HL-60 (cell line): ENCODE results near the gene LYPD5.
A peak's percentile ranks its signal among the peaks of the same experiment; 100 is the strongest.

ENCODE experiments used
- DNase-seq, 2 experiments: peaks; one replicate each; pipeline ENCODE4 v3.0.0-alpha.2; 2010 to 2020; ENCODE audit warnings: low read depth in 1 of 2, low spot score in 1 of 2
- H3K27ac ChIP-seq: fragments of 250-450 bp; sonication (Bioruptor Pico); replicated peaks from 2 replicates; pipeline ENCODE4 v1.5.1; 2020; ENCODE audit warnings: mild to moderate bottlenecking, moderate library complexity
- H3K27me3 ChIP-seq: fragments of 250-450 bp; sonication (Bioruptor Pico); 2 replicates; pipeline ENCODE4 v1.5.1; 2021; ENCODE audit warnings: mild to moderate bottlenecking, moderate library complexity; ENCODE audit not compliant: insufficient read depth, poor library complexity, severe bottlenecking
- H3K4me3 ChIP-seq: replicated peaks from 2 replicates; pipeline ENCODE4 v1.5.1; 2011; ENCODE audit warnings: mild to moderate bottlenecking, control low read depth, low read length; ENCODE audit not compliant: insufficient read depth
- CTCF ChIP-seq: IDR thresholded peaks from one replicate; pipeline ENCODE4 v1.5.1; 2011; ENCODE audit warnings: low read length, control low read depth, inconsistent platforms; ENCODE audit not compliant: insufficient read depth
- GABPA ChIP-seq: IDR thresholded peaks from 2 replicates; pipeline ENCODE4 v1.6.1; 2012; ENCODE audit warnings: low read depth
- POLR2AphosphoS5 ChIP-seq: IDR thresholded peaks from 2 replicates; pipeline ENCODE4 v1.6.1; 2012; ENCODE audit warnings: low read depth
- SPI1 ChIP-seq: IDR thresholded peaks from 2 replicates; pipeline ENCODE4 v1.6.1; 2012; ENCODE audit warnings: low read depth, mild to moderate bottlenecking, borderline replicate concordance
- TF ChIP-seq, protein P1 (sequence below): IDR thresholded peaks from 2 replicates; pipeline ENCODE4 v1.6.1; 2012; ENCODE audit warnings: low read depth; ENCODE audit not compliant: insufficient replicate concordance

LYPD5 gene

GRCh38 chr19:43799502-43800142 is 2.6 kb downstream of the LYPD5 start:
- no peak overlapping the region for H3K27ac ChIP-seq
- TF ChIP-seq GABPA (no peak), SPI1 (no peak), CTCF (no peak), POLR2AphosphoS5 (no peak)
- TF ChIP-seq, protein P1, sequence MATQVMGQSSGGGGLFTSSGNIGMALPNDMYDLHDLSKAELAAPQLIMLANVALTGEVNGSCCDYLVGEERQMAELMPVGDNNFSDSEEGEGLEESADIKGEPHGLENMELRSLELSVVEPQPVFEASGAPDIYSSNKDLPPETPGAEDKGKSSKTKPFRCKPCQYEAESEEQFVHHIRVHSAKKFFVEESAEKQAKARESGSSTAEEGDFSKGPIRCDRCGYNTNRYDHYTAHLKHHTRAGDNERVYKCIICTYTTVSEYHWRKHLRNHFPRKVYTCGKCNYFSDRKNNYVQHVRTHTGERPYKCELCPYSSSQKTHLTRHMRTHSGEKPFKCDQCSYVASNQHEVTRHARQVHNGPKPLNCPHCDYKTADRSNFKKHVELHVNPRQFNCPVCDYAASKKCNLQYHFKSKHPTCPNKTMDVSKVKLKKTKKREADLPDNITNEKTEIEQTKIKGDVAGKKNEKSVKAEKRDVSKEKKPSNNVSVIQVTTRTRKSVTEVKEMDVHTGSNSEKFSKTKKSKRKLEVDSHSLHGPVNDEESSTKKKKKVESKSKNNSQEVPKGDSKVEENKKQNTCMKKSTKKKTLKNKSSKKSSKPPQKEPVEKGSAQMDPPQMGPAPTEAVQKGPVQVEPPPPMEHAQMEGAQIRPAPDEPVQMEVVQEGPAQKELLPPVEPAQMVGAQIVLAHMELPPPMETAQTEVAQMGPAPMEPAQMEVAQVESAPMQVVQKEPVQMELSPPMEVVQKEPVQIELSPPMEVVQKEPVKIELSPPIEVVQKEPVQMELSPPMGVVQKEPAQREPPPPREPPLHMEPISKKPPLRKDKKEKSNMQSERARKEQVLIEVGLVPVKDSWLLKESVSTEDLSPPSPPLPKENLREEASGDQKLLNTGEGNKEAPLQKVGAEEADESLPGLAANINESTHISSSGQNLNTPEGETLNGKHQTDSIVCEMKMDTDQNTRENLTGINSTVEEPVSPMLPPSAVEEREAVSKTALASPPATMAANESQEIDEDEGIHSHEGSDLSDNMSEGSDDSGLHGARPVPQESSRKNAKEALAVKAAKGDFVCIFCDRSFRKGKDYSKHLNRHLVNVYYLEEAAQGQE = no peak
- DNase-seq = no peak
- peaks cover 3% of the 10 kb centered on the region for H3K27me3 ChIP-seq
- no peak overlapping the region for H3K4me3 ChIP-seq

DNA sequence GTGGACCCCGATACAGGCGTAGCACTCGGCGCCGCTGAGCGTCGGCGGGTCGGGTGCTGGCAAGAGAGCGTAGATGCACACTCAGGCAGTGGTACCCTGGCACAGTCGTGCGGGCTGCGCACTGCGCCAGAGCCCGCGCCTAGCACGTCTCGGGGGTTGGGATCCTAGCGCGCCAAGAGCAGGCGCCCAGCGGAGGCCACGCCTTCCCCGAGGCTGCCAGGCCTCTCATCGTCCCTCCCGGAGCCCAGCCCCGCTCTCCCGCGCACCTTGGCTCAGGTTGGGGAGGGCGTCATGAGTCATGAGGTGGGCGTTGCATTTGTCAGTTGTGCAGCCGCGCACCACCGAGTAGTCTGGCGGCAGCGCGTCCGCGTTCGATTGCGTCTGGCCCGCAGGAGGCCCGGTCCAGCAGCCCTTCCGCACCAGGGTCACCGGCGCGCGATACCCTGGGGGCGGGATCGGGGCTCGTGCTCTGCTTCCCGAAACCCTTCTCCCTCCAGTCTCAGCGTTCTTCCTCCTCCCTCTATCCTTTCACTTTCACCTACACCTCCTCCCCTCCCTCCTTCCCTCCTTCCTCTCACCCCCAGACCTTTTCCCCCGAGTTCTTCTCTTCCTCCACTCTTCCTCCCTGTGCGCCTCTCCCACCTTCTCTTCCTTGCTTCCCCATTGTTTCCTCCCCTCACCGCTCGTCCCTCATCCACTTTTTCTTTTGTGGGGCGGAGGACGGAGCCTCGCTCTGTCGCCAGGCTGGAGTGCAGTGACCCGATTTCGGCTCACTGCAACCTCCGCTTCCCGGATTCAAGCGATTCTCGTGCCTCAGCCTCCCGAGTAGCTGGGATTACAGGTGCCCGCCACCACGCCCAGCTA is 3.5 kb downstream of the LYPD5 start:
- H3K4me3 ChIP-seq = peak overlapping the region; percentile 35
- no peak for TF ChIP-seq CTCF
- TF ChIP-seq GABPA = no peak
- TF ChIP-seq, protein P1 = no peak
- TF ChIP-seq SPI1 = no peak
- no peak for TF ChIP-seq POLR2AphosphoS5
- no peak for DNase-seq
- H3K27me3 ChIP-seq = peaks cover 3% of the 10 kb centered on the region
- no peak overlapping the region for H3K27ac ChIP-seq

GRCh38 chr19:43798026-43798545 is 4.2 kb downstream of the LYPD5 start:
- peak overlapping the region; percentile 35 for H3K4me3 ChIP-seq
- TF ChIP-seq GABPA (no peak), CTCF (no peak), POLR2AphosphoS5 (no peak), SPI1 (no peak)
- TF ChIP-seq, protein P1 = no peak
- H3K27ac ChIP-seq = no peak overlapping the region
- DNase-seq = no peak
- peaks cover 3% of the 10 kb centered on the region for H3K27me3 ChIP-seq
